ENCODE data around the gene ZNF143.

Gene ZNF143

GRCh38 chr11:9573775-9574621 is 113.2 kb downstream of the ZNF143 start:
- DNase-seq (ENCODE audit: extremely low read depth in 1 of 2, low read depth in 1 of 2): no peak

- DNase-seq (ENCODE audit: extremely low read depth in 1 of 2, low read depth in 1 of 2): no peak
Measured at GRCh38 chr11:9574622-9575259, 113.9 kb downstream of the ZNF143 start.

- DNase-seq (ENCODE audit: extremely low read depth in 1 of 2, low read depth in 1 of 2): no peak
Measured at GRCh38 chr11:9575260-9576240, 114.7 kb downstream of the ZNF143 start.

DNA sequence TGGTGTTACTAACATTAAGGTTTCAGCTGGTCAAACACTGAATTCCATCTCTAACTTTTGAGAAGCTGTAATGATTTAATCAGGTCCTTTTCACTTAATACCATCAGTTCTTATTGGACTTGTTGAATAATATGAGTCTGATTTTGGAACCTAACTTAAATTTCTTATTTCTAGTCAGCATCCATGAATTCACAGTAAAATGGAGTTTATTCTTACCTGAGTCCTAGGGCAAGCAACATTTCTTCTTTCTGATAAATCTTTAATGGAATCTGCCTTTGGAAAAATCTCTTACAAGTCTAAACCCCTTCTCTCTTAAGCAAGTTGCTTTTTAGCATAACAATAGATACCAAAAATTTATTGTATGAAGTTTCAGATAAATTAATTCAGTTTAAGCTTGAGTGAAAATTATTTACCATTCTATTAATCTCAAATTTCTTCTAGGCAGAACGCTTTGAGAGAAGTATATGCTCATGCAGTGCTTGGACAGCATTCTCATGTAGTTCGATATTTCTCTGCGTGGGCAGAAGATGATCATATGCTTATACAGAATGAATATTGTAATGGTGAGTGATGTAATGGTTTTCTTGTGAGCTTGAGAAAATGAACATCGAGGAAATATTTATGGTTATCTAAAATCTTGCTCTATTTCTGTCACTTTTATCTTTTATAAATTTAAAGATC is 116.0 kb downstream of the ZNF143 start:
- no peak for DNase-seq (ENCODE audit: extremely low read depth in 1 of 2, low read depth in 1 of 2)

- no peak for DNase-seq (ENCODE audit: extremely low read depth in 1 of 2, low read depth in 1 of 2)
Measured at GRCh38 chr11:9577556-9577955, 116.7 kb downstream of the ZNF143 start.
